IgD-negative memory B cell (primary cell): Measurements from ENCODE around the gene VILL. TPM values are rescaled to one million over a fixed set of nuclear protein-coding genes. Genes with fewer than 3 reads are reported as not detected.
"Not testable (repeated sequence)": the region's sequence is repeated elsewhere in the genome, so short reads cannot be mapped to it uniquely, and the experiment has no call there.

Source experiments
- H3K27ac Mint-ChIP-seq, 3 donors: one replicate each; pipeline ENCODE4 v1.8.0; 2020 to 2022; ENCODE audit warnings: mild to moderate bottlenecking in 3 of 3, mixed read lengths in 3 of 3, moderate library complexity in 1 of 3
- H3K27me3 Mint-ChIP-seq: one replicate; pipeline ENCODE4 v1.8.0; 2021; ENCODE audit warnings: mixed read lengths
- H3K36me3 Mint-ChIP-seq: one replicate; pipeline ENCODE4 v1.8.0; 2020; ENCODE audit warnings: mild to moderate bottlenecking, mixed read lengths
- H3K4me1 Mint-ChIP-seq, 3 donors: one replicate each; pipeline ENCODE4 v1.8.0; 2020 to 2022; ENCODE audit warnings: mixed read lengths in 3 of 3, mild to moderate bottlenecking in 1 of 3
- H3K4me3 Mint-ChIP-seq, 4 donors: one replicate each; pipeline ENCODE4 v1.8.0; 2020 to 2022; ENCODE audit warnings: mild to moderate bottlenecking in 4 of 4, mixed read lengths in 4 of 4, moderate library complexity in 3 of 4
- H3K9me3 Mint-ChIP-seq, 3 donors: one replicate each; pipeline ENCODE4 v1.8.0; 2020 to 2021; ENCODE audit warnings: mixed read lengths in 3 of 3, mild to moderate bottlenecking in 1 of 3
- polyA plus RNA-seq: library from polyadenylated mRNA; unstranded; fragments of 300-500 nt; fragmentation: Illumina TruSeq; gene quantifications from one replicate; pipeline ENCODE4 v1.2.3, GENCODE V29; 2021

Gene VILL
- polyA plus RNA-seq, 1 donor from 2014 or later = 14.9 TPM

DNA sequence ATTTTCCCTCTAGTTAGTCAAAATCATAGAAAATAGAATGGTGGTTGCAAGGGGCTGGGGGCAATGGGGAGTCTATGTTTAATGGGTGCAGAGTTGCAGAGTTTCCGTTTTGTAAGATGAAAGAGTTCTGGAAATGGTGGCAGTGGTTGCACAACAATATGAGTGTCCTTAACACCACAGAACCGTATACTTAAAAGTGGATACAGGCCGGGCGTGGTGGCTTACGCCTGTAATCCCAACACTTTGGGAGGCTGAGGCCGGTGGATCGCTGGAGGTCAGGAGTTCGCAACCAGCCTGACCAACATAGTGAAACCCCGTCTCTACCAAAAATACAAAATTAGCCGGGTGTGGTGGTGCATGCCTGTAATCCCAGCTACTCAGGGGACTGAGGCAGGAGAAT lies 2.2 kb upstream of the VILL start:
- H3K36me3 Mint-ChIP-seq, H3K4me1 Mint-ChIP-seq, H3K27ac Mint-ChIP-seq, H3K9me3 Mint-ChIP-seq, H3K27me3 Mint-ChIP-seq: not testable (repeated sequence)
- peak overlapping the region in 2 of 4 donors; percentile 18 to 37 for H3K4me3 Mint-ChIP-seq

DNA sequence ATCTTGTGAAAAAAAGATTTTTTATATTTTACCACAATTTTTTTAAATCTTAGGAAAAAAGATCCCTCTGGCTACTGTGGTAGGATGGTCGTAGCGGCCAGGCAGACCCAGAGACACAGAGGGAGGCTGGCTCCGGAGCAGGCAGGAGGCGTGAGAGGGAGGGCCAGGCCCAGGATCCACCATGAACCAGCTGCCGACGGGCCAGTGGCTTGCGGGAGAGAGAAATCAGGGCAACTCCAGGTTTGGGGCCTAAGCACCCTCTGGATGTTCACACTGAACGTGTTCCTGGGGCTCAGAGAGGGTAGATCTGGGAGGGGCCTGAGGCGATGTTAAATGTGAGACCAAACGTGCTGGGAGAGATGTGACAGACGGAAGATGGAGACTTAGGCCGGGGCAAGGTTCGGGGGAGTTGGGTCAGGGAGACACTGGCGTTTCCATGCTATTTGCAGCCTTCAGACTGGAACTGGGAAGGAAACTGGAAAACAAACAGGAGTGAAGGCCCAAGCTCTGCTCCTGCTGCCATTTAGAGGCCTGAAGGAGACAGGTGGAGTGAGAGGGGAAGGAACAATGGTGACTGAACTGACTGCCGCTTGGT lies 1.6 kb upstream of the VILL start:
- no peaks in the 10 kb centered on the region for H3K9me3 Mint-ChIP-seq
- H3K4me1 Mint-ChIP-seq = peaks cover 4 to 8% (median 5%) of the 10 kb centered on the region in 3 donors
- peak overlapping the region in 2 of 4 donors; percentile 57 to 63 for H3K4me3 Mint-ChIP-seq
- peaks cover 2% of the 10 kb centered on the region for H3K27me3 Mint-ChIP-seq
- no peaks in the 10 kb centered on the region for H3K36me3 Mint-ChIP-seq
- no peak overlapping the region for H3K27ac Mint-ChIP-seq

DNA sequence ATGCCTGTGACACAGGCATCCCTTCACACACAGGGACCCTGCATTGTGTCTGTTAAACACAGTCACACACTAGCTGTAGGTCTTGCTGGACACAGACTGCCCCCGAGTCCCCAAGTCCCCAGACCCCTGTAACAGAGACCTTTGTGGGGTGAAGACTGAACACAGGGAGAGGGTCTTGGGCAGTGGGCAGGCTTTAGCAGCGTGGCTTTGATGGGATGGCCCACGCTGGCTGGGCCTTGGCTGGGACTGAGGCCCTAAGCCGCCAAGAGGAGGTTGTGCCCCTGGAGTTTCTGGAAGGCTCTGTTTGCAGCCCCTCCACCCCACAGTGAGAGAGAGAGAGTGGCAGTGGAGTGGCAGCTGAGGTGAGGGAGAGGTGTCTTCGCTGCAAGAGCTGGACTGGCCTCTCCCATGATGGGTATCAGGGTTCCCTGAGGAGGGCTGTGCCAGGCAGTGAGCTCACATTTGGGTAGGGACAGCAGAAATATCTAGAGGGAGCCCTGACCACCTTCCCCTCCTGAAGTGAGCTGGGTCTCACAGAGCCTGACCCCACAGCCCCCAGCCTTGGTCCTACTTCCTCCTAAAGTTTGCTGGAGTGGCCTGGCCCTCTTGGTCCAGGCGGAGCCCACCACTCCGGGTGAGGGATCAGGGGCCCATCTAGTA lies 635 bp upstream of the VILL start:
- peak overlapping the region in 2 of 4 donors; percentile 5 to 19 for H3K4me3 Mint-ChIP-seq
- H3K9me3 Mint-ChIP-seq = no peaks in the 10 kb centered on the region
- H3K27ac Mint-ChIP-seq = peak overlapping the region in 1 of 3 donors; percentile 63
- peaks cover 2% of the 10 kb centered on the region for H3K27me3 Mint-ChIP-seq
- peaks cover 11 to 17% (median 14%) of the 10 kb centered on the region in 3 donors for H3K4me1 Mint-ChIP-seq
- H3K36me3 Mint-ChIP-seq = no peaks in the 10 kb centered on the region

DNA sequence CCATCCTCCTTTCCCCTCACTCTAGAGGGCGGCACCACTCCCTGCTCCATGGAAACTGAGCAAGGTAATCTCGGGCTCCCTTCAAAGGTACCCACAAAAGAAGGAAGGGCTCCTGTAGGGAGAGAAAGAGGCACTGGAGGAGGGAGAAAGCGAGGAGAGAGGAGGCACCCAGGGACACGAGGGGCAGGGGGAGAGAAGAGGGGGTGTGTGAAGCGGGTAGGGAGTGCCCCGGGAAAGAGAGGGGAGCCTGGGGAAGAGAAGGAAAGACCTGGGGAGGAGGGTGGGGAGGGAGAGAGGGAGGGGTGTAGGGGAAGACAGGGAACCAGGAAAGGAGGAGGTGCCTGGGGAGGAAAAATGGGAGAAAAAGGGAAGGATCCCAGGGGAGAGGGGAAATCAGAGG lies 523 bp downstream of the VILL start:
- Mint-ChIP-seq H3K4me1 (peaks cover 16 to 24% (median 20%) of the 10 kb centered on the region in 3 donors), H3K27ac (no peak overlapping the region), H3K9me3 (no peaks in the 10 kb centered on the region), H3K27me3 (no peaks in the 10 kb centered on the region), H3K4me3 (no peak overlapping the region), H3K36me3 (no peaks in the 10 kb centered on the region)

DNA sequence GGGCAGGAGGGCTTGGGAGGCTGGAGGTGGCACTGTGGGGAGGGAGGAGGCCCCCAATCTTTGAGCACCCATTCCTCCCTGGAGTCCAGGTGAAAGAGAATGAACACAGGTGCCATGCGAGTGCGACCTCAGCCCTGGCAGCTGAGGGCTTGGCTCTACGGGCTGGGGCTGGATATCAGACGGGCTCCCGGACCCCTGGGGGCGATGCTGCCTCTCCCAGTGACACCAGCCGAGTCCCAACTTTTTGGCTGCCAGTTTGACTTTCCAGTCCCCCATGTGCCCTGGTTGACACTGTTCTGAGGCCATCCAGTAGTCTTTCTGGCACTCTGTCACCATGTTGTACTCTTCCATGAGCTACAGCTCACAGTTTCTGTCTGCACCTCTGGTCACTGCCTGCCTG lies 1.2 kb downstream of the VILL start:
- Mint-ChIP-seq H3K9me3 (no peaks in the 10 kb centered on the region), H3K27ac (no peak overlapping the region), H3K27me3 (no peaks in the 10 kb centered on the region), H3K4me1 (peaks cover 21 to 27% (median 26%) of the 10 kb centered on the region in 3 donors), H3K36me3 (peaks cover 3% of the 10 kb centered on the region), H3K4me3 (peak overlapping the region in 2 of 4 donors; percentile 21 to 39)

DNA sequence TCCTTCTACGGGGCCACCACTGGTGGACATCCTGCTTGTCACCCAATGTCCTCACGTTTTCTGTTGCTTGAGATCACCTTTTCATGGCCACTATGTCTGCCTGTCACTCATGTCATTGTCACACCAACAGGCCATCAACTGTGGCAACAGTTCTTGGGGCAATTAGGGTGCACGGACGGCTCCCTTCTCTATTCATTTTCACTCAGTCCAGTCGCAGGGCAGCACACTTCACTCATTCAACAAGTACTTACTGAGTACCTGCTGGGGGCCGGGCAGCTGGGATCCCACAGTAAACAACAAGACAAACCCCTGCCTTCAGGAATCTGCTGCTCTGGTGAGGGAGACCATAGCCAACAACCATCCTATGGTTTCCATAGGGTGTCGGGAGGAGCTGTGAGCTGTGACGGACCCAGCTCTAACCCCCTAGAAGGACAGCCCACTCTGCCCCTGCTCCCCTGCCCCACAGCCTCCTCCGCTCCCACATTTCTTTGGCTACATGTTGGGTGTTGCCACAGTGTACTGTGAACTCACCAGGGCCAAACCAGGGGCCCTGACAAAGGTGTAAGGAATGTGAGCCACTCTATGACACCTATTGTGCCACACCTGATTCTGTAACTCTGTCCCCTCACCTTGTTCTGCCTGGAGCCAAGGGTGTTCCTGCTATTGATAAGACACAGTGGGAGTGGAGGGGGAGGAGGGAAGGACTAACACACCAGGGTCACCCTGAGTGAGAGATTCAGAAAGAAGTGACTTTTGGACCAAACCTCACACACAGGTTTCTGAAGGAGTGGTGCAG lies 1.9 kb downstream of the VILL start:
- Mint-ChIP-seq H3K4me3 (peak overlapping the region; percentile 52 to 99 (median 95)), H3K27me3 (no peaks in the 10 kb centered on the region), H3K36me3 (peaks cover 5% of the 10 kb centered on the region), H3K9me3 (no peaks in the 10 kb centered on the region), H3K27ac (peak overlapping the region in 1 of 3 donors; percentile 98), H3K4me1 (peaks cover 24 to 29% (median 29%) of the 10 kb centered on the region in 3 donors)

DNA sequence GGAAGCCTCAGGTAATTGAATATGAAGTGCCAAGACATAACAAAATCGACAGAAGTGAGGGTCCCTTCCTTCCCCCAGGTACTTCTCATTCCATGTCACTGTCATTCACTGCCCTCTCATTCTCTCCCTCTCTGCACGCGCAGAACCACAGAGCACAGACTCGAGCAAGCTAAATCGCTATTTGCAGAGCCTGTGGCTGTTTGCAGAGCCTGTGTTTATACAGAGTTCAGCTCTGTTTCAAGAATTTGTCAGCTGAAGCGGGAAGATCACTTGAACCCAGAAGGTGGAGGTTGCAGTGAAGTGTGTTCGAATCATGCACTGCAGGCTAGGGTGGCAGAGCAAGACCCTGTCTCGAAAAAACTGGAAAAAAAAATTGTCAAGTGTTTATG lies 2.5 kb downstream of the VILL start:
- H3K4me3 Mint-ChIP-seq = peak overlapping the region; percentile 95 to 99 (median 96)
- no peaks in the 10 kb centered on the region for H3K27me3 Mint-ChIP-seq
- H3K4me1 Mint-ChIP-seq = peaks cover 24 to 31% (median 29%) of the 10 kb centered on the region in 3 donors
- H3K27ac Mint-ChIP-seq = peak overlapping the region in 2 of 3 donors; percentile 46 to 98
- peaks cover 5% of the 10 kb centered on the region for H3K36me3 Mint-ChIP-seq
- no peaks in the 10 kb centered on the region for H3K9me3 Mint-ChIP-seq

DNA sequence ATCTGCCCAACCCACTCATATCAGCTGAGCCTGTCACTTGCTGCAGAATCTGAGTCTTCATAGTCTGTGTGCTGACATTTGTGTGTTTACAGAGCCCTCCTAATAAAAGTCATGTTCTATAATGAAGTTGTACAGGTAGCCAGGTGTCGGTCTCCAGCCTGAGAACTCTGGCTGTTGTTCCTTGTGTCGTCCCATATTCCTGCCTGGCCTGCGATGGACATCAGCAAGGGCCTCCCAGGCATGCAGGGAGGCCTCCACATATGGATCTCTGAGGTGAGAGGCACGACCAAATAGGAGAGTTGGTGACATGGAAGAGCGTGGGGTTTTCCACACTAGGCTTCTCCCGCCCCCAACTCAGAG lies 2.9 kb downstream of the VILL start:
- H3K9me3 Mint-ChIP-seq = no peaks in the 10 kb centered on the region
- H3K27me3 Mint-ChIP-seq = no peaks in the 10 kb centered on the region

DNA sequence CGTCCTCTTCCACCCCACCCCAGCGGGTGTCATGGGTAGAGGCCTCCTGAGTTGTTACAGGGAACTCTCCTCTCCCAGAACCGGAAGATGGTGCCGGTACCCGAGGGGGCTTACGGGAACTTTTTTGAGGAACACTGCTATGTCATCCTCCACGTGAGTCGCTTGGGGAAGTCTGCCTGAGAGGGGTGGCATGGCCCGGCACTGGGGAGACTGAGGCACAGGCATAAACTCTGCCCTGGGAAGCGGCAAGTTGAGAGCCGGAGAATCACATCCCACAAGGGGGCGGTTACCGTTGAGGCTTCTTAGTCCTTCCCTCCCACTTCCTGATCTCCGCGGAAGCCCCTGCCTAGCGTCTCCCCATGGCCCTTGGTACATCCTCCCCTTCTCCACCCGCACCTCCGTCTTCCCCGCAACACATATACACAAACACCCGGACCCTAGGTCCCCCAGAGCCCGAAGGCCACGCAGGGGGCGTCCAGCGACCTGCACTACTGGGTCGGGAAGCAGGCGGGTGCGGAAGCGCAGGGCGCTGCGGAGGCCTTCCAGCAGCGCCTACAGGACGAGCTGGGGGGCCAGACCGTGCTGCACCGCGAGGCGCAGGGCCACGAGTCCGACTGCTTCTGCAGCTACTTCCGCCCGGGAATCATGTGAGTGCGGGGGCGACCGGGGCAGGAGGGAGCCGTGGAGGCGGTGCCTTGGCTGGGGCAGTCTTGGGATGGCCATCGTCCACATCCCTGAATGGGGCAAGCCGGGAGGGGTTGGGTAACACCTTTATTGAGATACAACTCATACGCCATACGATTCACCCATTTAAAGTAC lies 3.4 kb downstream of the VILL start:
- Mint-ChIP-seq H3K4me3 (peak overlapping the region; percentile 95 to 99 (median 96)), H3K9me3 (no peaks in the 10 kb centered on the region), H3K4me1 (peaks cover 24 to 39% (median 31%) of the 10 kb centered on the region in 3 donors), H3K27ac (peak overlapping the region; percentile 85 to 98 (median 93)), H3K36me3 (peaks cover 5% of the 10 kb centered on the region), H3K27me3 (no peaks in the 10 kb centered on the region)

More for the DNA sequence above, 2.9 kb downstream of the VILL start:
- peak overlapping the region; percentile 46 to 98 (median 85) for H3K27ac Mint-ChIP-seq
- H3K4me1 Mint-ChIP-seq = peaks cover 24 to 35% (median 30%) of the 10 kb centered on the region in 3 donors
- H3K4me3 Mint-ChIP-seq = peak overlapping the region; percentile 95 to 99 (median 96)
- H3K36me3 Mint-ChIP-seq = peaks cover 5% of the 10 kb centered on the region

DNA sequence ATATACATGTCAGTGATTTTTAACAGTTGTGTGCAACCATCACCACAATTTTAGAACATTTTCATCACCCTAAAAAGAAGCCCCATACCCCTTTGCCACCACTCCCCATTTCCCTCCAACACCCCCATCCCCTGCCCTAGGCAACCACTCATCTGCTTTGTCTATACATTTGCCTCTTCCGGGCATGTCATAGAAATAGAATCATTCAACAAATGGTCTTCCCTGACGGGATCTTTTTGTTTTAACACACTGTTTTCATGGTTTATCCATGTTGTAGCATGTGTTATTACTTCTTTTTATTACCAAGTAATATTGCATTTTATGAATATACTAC lies 4.0 kb downstream of the VILL start:
- Mint-ChIP-seq H3K4me1 (peaks cover 24 to 44% (median 35%) of the 10 kb centered on the region in 3 donors), H3K4me3 (peak overlapping the region; percentile 95 to 99 (median 96)), H3K9me3 (no peaks in the 10 kb centered on the region), H3K27me3 (no peaks in the 10 kb centered on the region), H3K27ac (peak overlapping the region in 2 of 3 donors; percentile 85 to 98), H3K36me3 (peaks cover 5% of the 10 kb centered on the region)

DNA sequence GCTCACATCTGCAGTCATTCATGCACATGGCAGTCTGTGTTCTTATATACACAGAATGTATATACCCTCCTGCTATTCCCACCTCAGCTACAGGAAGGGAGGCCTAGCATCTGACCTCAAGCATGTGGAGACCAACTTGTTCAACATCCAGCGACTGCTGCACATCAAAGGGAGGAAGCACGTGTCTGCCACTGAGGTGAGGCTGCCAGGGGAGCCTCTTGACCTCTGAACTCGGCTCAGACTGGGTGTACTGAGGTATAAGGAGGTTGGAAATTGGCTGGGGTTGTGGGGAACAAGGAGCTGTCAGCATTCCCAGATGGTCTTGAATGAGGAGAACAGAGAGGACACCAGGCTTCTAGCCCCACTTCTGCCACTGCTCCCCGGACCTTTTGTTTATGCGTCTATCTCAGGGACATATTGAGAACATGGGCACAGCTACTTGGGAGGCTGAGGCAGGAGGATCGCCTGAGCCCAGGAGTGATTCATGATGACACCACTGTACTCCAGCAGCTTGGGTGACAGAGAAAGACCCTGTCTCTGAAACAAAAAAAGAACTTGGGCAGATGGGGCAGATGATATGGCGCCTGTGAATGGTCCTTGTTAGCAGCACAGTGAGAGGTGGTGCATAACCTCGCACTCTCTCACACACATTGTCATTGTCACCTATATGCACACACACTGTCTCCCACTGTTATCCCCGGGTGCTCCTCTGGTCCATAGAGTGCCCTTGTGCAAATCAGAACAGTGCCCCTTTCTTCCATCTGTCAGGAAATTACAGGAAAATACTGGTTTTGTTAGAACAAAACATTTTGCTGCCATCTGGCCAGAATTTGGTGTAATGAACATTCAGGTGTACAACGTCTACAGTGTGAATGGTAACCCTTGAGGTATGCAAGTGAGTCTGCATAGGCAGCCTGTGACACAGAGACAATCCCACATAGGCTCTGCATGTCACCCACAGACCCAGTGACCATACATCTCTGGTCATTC lies 5.4 kb downstream of the VILL start:
- Mint-ChIP-seq H3K27ac (peak overlapping the region; percentile 13 to 85 (median 79)), H3K4me3 (peak overlapping the region in 3 of 4 donors; percentile 95 to 99 (median 98)), H3K9me3 (no peaks in the 10 kb centered on the region), H3K36me3 (peaks cover 5% of the 10 kb centered on the region), H3K27me3 (no peaks in the 10 kb centered on the region), H3K4me1 (peaks cover 24 to 45% (median 36%) of the 10 kb centered on the region in 3 donors)

DNA sequence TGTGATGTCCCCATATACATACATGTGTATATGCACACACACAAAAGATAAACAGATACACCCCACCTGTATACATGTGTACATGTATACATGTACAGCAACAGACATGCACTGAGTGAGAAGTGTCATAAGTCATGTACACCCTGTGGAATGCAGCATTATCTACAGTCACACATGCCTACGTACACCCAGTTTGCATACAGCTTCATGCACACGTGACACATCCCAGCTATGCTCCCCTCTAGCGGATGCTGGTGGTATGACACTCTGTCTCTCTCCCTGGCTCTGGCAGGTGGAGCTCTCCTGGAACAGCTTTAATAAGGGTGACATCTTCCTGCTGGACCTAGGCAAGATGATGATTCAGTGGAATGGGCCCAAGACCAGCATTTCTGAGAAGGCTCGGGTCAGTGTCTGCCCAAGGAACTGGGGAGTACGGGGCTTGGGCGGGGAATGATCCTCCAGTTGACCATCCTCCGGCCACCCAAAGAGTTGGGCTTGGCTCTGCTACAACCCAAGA lies 6.3 kb downstream of the VILL start:
- H3K4me3 Mint-ChIP-seq = peak overlapping the region in 3 of 4 donors; percentile 1 to 82 (median 77)
- no peaks in the 10 kb centered on the region for H3K9me3 Mint-ChIP-seq
- H3K27ac Mint-ChIP-seq = peak overlapping the region; percentile 13 to 85 (median 79)
- peaks cover 5% of the 10 kb centered on the region for H3K36me3 Mint-ChIP-seq
- peaks cover 24 to 45% (median 36%) of the 10 kb centered on the region in 3 donors for H3K4me1 Mint-ChIP-seq
- H3K27me3 Mint-ChIP-seq = no peaks in the 10 kb centered on the region

DNA sequence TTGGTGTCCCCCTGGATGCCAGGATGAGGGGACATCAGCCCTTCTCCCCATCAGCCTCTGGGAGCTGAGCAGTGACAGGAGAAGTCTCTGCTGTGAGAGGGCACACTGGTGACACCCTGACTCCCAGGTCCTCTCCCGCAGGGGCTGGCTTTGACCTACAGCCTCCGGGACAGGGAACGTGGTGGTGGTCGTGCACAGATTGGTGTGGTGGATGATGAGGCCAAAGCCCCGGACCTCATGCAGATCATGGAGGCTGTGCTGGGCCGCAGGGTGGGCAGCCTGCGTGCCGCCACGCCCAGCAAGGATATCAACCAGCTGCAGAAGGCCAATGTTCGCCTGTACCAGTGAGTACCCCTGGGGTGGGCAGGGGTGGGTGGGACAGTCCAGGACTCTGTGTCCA lies 6.8 kb downstream of the VILL start:
- Mint-ChIP-seq H3K27ac (peak overlapping the region in 2 of 3 donors; percentile 79 to 85), H3K4me3 (no peak overlapping the region), H3K4me1 (peaks cover 24 to 45% (median 36%) of the 10 kb centered on the region in 3 donors), H3K27me3 (no peaks in the 10 kb centered on the region), H3K36me3 (peaks cover 5% of the 10 kb centered on the region), H3K9me3 (no peaks in the 10 kb centered on the region)
